ENCODE measurements around the gene ZFP36L1.

- TF ChIP-seq CTCF (IDR thresholded peaks at IDR 0.05) = no peak
- TF ChIP-seq ZFX (IDR thresholded peaks at IDR 0.05; ENCODE audit: borderline replicate concordance) = no peak
Measured at GRCh38 chr14:68797121-68797670, 4.3 kb upstream of the ZFP36L1 start.
